ENCODE results near the gene WBP11.

- TF ChIP-seq TAF1 (IDR thresholded peaks at IDR 0.05; ENCODE audit: borderline replicate concordance, low read depth, low read length) (no peak), POLR2A (IDR thresholded peaks at IDR 0.05; ENCODE audit: low read depth, low read length) (no peak), POLR2AphosphoS5 (IDR thresholded peaks at IDR 0.05; ENCODE audit: low read depth, low read length) (no peak)
Observed at GRCh38 chr12:14827043-14827442, 23.8 kb upstream of the WBP11 start.

Measured in GM12892 (cell line).